ENCODE data around the gene TJP3.

The TJP3 gene, protein sequence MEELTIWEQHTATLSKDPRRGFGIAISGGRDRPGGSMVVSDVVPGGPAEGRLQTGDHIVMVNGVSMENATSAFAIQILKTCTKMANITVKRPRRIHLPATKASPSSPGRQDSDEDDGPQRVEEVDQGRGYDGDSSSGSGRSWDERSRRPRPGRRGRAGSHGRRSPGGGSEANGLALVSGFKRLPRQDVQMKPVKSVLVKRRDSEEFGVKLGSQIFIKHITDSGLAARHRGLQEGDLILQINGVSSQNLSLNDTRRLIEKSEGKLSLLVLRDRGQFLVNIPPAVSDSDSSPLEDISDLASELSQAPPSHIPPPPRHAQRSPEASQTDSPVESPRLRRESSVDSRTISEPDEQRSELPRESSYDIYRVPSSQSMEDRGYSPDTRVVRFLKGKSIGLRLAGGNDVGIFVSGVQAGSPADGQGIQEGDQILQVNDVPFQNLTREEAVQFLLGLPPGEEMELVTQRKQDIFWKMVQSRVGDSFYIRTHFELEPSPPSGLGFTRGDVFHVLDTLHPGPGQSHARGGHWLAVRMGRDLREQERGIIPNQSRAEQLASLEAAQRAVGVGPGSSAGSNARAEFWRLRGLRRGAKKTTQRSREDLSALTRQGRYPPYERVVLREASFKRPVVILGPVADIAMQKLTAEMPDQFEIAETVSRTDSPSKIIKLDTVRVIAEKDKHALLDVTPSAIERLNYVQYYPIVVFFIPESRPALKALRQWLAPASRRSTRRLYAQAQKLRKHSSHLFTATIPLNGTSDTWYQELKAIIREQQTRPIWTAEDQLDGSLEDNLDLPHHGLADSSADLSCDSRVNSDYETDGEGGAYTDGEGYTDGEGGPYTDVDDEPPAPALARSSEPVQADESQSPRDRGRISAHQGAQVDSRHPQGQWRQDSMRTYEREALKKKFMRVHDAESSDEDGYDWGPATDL

DNA sequence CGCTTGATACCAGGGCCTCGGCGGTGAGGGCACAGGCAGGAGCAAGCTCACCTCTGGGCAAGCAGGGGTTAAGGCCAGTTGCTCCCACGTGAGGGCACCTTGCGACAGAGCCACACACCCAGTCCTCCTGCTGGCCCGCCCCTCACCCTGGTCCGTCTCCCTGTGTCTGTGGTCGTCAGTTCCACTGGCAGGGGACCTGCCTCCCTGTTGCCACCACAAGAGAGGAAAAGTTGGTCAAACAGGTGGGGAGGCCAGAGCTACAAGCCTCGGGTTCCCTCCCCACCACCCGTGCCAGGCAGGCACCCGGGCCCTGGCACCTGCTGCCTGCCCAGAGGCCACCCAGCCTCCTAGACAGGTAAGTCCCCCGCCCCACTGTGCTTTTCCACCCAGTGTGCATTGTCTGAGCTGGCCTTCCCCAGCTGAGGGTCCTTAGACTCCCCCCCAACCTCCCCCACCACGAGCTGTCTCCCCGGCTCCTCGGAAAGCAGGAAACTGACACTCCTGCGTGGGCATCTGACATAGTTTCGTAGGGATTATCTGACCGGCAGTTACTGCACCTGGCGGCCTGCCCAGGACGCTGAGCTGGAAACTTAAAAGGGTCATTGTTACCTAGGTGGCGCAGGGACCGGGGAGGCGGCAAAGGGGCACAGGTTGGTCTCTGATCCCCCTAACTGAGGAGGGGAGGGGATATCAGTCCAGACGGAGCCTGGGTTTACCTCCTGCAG lies at the start of gene TJP3:
TJP3 (plus strand) TSS at position 178 of the 725 bp plus-strand sequence. CDS start 20,049 bp downstream, outside the sequence.
- in situ Hi-C loops (cut with HindIII; ENCODE audit: low sequenced_read_pairs): no loop called here
- H3K4me3 ChIP-seq (ENCODE audit: low read depth, low read length): no peak within 1 kb of the TSS
- no peak for DNase-seq (ENCODE audit: low read depth)
- no peak for TF ChIP-seq CTCF (IDR thresholded peaks at IDR 0.05; ENCODE audit: low read depth, low read length, missing control alignments)

DNA sequence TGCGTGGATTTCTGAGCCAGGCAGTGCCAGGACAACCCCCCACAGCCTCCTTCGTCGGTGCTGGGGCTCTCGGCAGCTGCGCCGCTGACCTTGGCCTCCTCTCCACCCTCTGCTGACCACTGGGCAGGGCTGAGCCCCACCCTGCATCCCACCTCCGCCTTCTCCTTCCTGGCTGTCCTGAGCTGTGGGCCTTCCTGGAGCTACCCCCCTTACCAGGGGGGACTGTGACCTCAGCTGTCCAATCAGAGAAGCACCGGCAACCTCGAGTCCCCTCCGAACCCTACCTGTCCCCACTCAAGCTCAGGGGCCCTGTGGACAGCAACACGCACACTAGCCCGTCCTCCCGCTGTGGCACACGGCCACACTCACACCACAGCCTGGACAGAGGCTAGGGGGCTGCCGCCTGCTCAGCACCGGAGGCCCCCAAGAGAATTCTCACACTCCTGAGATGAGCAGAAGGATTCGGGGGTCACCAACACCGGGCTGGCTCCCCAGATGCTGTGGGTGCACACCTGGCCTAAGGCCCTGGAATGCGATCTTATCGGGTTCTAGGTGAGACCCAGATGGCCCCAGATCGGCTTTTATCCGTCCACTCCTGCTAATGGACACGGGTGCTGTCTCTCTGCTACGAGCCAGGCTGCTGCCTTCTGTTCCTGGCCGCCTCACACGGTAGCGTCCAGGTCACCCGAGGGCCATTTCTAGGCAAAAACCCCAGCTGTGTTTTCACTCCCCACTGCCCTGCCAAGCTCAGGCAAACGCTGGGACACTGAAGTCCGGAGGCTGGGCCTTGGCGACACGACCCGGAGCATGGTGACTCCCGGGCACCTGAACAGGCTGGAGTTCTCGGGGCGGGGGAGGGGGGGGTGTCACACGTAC lies 49.1 kb upstream of the TJP3 start:
- TF ChIP-seq CTCF (IDR thresholded peaks at IDR 0.05; ENCODE audit: low read depth, low read length, missing control alignments): no peak
- in situ Hi-C loops (cut with HindIII; ENCODE audit: low sequenced_read_pairs): no loop called here
- DNase-seq (ENCODE audit: low read depth): no peak
- H3K4me3 ChIP-seq (ENCODE audit: low read depth, low read length): no peak overlapping the region

- no peak for TF ChIP-seq CTCF (IDR thresholded peaks at IDR 0.05; ENCODE audit: low read depth, low read length, missing control alignments)
- in situ Hi-C loops (cut with HindIII; ENCODE audit: low sequenced_read_pairs): no loop called here
- H3K4me3 ChIP-seq (ENCODE audit: low read depth, low read length): no peak overlapping the region
- DNase-seq (ENCODE audit: low read depth): no peak
Measured at GRCh38 chr19:3659746-3660112, 48.5 kb upstream of the TJP3 start.

- in situ Hi-C loops (cut with HindIII; ENCODE audit: low sequenced_read_pairs): no loop called here
Measured at GRCh38 chr19:3660493-3661219, 47.5 kb upstream of the TJP3 start.

More at GRCh38 chr19:3660493-3661219, 47.5 kb upstream of the TJP3 start:
- no peak for DNase-seq (ENCODE audit: low read depth)
- H3K4me3 ChIP-seq (ENCODE audit: low read depth, low read length): no peak overlapping the region
- no peak for TF ChIP-seq CTCF (IDR thresholded peaks at IDR 0.05; ENCODE audit: low read depth, low read length, missing control alignments)

Measured in astrocyte of the cerebellum (primary cell).